Measurements from ENCODE around the gene RPA1.
A peak's percentile ranks its signal among the peaks of the same experiment; 100 is the strongest.

The RPA1 gene

DNA sequence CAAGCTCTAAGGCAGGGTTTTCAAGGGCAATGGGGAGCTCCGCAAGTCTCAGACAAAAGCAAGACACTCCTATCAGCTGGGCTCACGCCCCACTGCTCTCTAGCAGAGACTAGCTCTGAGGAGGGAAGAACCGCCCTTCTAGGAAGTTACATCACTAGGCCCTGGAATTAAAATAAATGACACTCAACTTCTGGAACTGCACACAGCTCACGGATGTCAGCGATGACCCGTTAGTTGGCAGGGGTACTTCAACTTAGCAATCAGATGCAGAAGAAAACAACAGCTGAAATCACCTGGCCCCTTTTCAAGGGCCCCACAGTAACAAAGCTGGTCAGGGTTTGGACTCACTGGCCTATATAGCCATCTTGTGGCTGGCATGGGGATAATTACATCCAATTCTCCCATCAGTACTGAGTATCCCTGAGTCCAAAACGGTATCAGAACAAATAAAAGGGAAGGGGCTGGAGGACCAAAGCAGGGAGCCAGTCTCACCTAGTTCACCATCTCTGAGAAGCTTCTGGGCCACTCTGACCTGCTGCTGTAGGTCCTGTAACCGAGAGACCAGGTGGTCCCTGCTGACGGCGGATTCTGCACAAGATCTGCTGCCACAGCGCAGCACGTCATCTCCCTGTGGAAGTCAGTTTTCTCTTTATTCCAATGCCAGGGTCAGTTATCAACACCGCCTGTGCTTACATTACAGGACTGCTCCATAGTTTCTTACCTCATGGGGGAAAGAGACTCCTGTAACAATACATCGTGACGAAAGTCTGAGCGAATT, 45.8 kb upstream of the RPA1 start (continued):
- TF ChIP-seq ZNF654 (tag by site-specific recombination; IDR thresholded peaks at IDR 0.05; ENCODE audit: low read depth), result peak; percentile 46

DNA sequence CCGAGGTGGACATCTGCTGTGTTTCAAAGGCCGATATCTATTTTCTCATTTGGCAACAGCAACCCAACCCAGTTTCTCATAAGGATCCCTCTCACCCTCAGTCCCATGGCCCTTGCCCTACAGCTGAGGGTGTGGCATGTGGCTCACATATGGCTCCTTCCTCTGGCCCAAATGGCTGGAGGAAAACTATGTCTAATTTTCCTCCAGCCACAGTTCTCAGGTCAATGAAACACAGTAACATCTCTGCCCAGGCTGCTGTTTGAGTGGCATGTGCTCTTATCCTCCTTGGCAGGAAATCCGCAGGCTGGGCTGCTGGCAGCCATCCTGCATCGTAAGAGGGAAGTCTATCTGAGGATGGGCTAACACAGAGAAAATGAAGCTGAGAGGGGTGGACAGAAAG, 43.9 kb upstream of the RPA1 start:
- TF ChIP-seq ZNF549 (tag by site-specific recombination; IDR thresholded peaks at IDR 0.05) (no peak), ZFP69B (tag by site-specific recombination; IDR thresholded peaks at IDR 0.05) (no peak), ZNF324 (tag by site-specific recombination; IDR thresholded peaks at IDR 0.05) (no peak), SP7 (tag by site-specific recombination; IDR thresholded peaks at IDR 0.05) (no peak), RBAK (tag by site-specific recombination; IDR thresholded peaks at IDR 0.05) (no peak), ZNF335 (tag by site-specific recombination; conservative IDR thresholded peaks at IDR 0.05) (no peak), YY2 (tag by site-specific recombination; IDR thresholded peaks at IDR 0.05) (no peak), ZNF121 (tag by site-specific recombination; IDR thresholded peaks at IDR 0.05) (no peak), ZBTB21 (tag by site-specific recombination; IDR thresholded peaks at IDR 0.05) (no peak), SALL2 (tag by site-specific recombination; IDR thresholded peaks at IDR 0.05; ENCODE audit: borderline replicate concordance) (no peak), ZNF24 (tag by site-specific recombination; IDR thresholded peaks at IDR 0.05) (no peak), ZNF341 (tag by site-specific recombination; IDR thresholded peaks at IDR 0.05; ENCODE audit: low read depth) (no peak), ZBTB49 (tag by site-specific recombination; IDR thresholded peaks at IDR 0.05; ENCODE audit: low read depth) (no peak), GLIS2 (tag by site-specific recombination; IDR thresholded peaks at IDR 0.05) (no peak), ZNF843 (tag by site-specific recombination; IDR thresholded peaks at IDR 0.05) (no peak), ZBTB7A (tag by site-specific recombination; IDR thresholded peaks at IDR 0.05; ENCODE audit: low read depth) (no peak), ZNF148 (tag by site-specific recombination; IDR thresholded peaks at IDR 0.05; ENCODE audit: borderline replicate concordance) (no peak), PBX3 (CRISPR knock-in tag; IDR thresholded peaks at IDR 0.05) (no peak)
- TF ChIP-seq, protein P1, sequence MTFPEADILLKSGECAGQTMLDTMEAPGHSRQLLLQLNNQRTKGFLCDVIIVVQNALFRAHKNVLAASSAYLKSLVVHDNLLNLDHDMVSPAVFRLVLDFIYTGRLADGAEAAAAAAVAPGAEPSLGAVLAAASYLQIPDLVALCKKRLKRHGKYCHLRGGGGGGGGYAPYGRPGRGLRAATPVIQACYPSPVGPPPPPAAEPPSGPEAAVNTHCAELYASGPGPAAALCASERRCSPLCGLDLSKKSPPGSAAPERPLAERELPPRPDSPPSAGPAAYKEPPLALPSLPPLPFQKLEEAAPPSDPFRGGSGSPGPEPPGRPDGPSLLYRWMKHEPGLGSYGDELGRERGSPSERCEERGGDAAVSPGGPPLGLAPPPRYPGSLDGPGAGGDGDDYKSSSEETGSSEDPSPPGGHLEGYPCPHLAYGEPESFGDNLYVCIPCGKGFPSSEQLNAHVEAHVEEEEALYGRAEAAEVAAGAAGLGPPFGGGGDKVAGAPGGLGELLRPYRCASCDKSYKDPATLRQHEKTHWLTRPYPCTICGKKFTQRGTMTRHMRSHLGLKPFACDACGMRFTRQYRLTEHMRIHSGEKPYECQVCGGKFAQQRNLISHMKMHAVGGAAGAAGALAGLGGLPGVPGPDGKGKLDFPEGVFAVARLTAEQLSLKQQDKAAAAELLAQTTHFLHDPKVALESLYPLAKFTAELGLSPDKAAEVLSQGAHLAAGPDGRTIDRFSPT (tag by site-specific recombination; IDR thresholded peaks at IDR 0.05), result no peak
- ChIA-PET POLR2A (no interaction called here), CTCF (interaction anchor here (0.6 to 8.9 kb wide), 5 partner anchors 15 to 117 kb away, joined by 3 to 104 read pairs (median 4); partner anchors contain the start of gene WDR81)
- Histone ChIP-seq H3K9me3 (ENCODE audit: control insufficient read depth, insufficient read depth, low read depth, low read length) (no peaks in the 10 kb centered on the region), H3K4me3 (ENCODE audit: low read depth, low read length) (no peak overlapping the region), H3K4me1 (ENCODE audit: control insufficient read depth, insufficient read depth, low read length) (peaks cover 3% of the 10 kb centered on the region; the same call in 1 of the 2 replicates), H3K27ac (ENCODE audit: extremely low read depth, low read depth, low read length) (no peak overlapping the region), H3K36me3 (ENCODE audit: control insufficient read depth in 2 of 2, insufficient read depth in 1 of 2, low read length in 2 of 2) (peaks cover 19 to 61% of the 10 kb centered on the region in 2 experiments)

All from HEK293 (cell line).